ENCODE data around the gene CLCN7. TPM values are rescaled to one million over a fixed set of nuclear protein-coding genes. Genes with fewer than 3 reads are reported as not detected.

The CLCN7 gene
- total and polyA plus RNA-seq, 8 donors = 8.7 to 489 (median 55.1) TPM

DNA sequence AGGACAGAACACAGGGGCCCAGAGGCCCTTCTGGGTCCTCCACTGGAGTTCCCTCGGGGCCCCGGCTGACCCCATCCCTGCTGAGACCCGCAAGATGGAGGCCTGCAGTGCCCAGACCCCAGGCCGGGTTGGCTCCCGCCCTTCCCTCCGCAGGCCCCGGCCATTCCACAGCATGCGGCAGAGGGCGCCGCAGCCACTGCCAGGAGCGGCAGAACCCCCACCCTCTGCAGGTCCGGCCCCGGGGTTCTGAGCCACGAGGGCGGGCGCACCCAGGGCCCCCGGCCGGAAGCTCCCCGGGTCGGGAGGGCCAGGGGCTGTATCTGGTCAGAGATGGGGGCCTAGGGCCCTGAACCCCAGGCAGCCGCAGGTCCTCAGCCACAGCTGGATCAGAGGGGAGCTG lies 46.3 kb downstream of the CLCN7 start:
- no peak for TF ChIP-seq POLR2AphosphoS5 (IDR thresholded peaks at IDR 0.05)
- TF ChIP-seq, protein P1, sequence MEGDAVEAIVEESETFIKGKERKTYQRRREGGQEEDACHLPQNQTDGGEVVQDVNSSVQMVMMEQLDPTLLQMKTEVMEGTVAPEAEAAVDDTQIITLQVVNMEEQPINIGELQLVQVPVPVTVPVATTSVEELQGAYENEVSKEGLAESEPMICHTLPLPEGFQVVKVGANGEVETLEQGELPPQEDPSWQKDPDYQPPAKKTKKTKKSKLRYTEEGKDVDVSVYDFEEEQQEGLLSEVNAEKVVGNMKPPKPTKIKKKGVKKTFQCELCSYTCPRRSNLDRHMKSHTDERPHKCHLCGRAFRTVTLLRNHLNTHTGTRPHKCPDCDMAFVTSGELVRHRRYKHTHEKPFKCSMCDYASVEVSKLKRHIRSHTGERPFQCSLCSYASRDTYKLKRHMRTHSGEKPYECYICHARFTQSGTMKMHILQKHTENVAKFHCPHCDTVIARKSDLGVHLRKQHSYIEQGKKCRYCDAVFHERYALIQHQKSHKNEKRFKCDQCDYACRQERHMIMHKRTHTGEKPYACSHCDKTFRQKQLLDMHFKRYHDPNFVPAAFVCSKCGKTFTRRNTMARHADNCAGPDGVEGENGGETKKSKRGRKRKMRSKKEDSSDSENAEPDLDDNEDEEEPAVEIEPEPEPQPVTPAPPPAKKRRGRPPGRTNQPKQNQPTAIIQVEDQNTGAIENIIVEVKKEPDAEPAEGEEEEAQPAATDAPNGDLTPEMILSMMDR (IDR thresholded peaks at IDR 0.05) = peak in 1 of 7 experiments; percentile 9
- no peak for TF ChIP-seq EP300 (IDR thresholded peaks at IDR 0.05)
- TF ChIP-seq POLR2A (IDR thresholded peaks at IDR 0.05) = no peak
- no peak overlapping the region for H3K27ac ChIP-seq
- H3K27me3 ChIP-seq = peaks cover 0 to 20% (median 0%) of the 10 kb centered on the region in 3 donors

DNA sequence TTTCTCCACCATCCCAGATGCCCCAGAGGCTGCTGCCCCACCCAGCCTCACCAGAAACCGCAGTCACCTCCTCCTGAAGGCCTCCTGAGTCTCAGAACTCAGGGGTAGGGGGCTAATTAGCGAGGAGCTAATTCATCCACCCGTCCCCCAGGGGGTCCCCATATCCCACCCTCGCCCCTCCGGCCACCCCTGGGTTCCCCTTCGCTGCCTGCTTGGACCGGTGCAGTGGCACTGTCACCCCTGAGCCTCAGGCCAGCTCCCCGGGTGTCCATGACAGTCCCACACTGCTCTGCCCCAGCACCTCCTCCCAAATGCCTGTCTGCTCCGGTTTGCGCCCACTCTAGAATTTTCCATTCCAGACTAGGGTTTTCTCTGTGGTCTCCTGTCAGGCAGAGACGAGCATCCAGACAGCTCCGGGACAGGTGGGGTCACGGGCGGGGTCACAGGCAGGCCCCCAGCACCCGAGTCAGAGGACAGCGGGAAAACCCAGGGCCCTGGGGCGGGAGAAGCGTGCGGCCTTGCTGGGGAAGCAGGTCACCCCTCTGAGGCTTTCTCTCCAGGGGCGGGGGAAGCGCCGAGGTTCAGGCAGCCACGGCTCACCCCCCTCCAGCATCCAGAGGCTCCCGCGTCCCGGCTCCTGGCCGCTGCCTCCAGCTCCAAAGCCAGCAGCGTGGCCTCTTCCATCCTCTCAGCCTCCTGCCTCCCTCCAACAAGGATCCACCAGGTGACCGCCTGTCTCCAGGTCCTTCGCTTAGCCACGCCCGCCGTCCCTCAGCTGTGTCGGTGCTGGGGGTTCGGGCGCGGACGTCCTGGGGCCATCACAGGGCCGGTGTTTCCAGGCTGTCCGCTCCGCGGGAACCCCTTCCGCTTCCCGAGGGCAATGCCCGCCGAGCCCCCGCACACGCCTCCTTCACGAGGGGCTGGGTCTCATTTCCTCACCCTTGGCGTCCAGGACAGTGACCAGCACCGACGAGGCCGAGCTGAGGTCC lies 47.1 kb downstream of the CLCN7 start:
- DNase-seq = peak in 1 of 2 donors; percentile 13
- H3K4me3 ChIP-seq = no peak overlapping the region
- TF ChIP-seq POLR2AphosphoS5 (IDR thresholded peaks at IDR 0.05) = no peak
- TF ChIP-seq, protein P1 (IDR thresholded peaks at IDR 0.05) = no peak
- no peak for TF ChIP-seq POLR2A (IDR thresholded peaks at IDR 0.05)
- TF ChIP-seq EP300 (IDR thresholded peaks at IDR 0.05) = no peak
- no peak overlapping the region for H3K27ac ChIP-seq
- peaks cover 14 to 39% (median 35%) of the 10 kb centered on the region in 4 donors for H3K4me1 ChIP-seq
- WGBS, 5 donors = 88 to 94% (median 89%) methylated on average over 17 to 53 of the region's 53 CpGs
- H3K36me3 ChIP-seq = no peaks in the 10 kb centered on the region
- H3K9me3 ChIP-seq = no peaks in the 10 kb centered on the region
- intact Hi-C loops (cut with DNase I; ENCODE audit: low total_unique reads) = no loop called here
- H3K27me3 ChIP-seq = peaks cover 0 to 13% (median 0%) of the 10 kb centered on the region in 3 donors

More for the DNA sequence above, 46.3 kb downstream of the CLCN7 start:
- Histone ChIP-seq H3K4me3 (no peak overlapping the region), H3K4me1 (peaks cover 14 to 39% (median 35%) of the 10 kb centered on the region in 4 donors), H3K36me3 (no peaks in the 10 kb centered on the region), H3K9me3 (no peaks in the 10 kb centered on the region)
- 20 to 73% (median 50%) methylated on average over 2 to 21 of the region's 21 CpGs for WGBS, 5 donors
- DNase-seq = peak in 1 of 2 donors; percentile 74
- intact Hi-C loops (cut with DNase I; ENCODE audit: low total_unique reads) = no loop called here

- H3K9me3 ChIP-seq = no peaks in the 10 kb centered on the region
- TF ChIP-seq POLR2AphosphoS5 (IDR thresholded peaks at IDR 0.05) = no peak
- TF ChIP-seq, protein P1 (IDR thresholded peaks at IDR 0.05) = no peak
- TF ChIP-seq POLR2A (IDR thresholded peaks at IDR 0.05) = no peak
- TF ChIP-seq EP300 (IDR thresholded peaks at IDR 0.05) = no peak
- peaks cover 0 to 4% (median 0%) of the 10 kb centered on the region in 3 donors for H3K27me3 ChIP-seq
- intact Hi-C loops (cut with DNase I; ENCODE audit: low total_unique reads) = no loop called here
- peaks cover 16 to 40% (median 37%) of the 10 kb centered on the region in 4 donors for H3K4me1 ChIP-seq
- H3K27ac ChIP-seq = no peak overlapping the region
- no peaks in the 10 kb centered on the region for H3K36me3 ChIP-seq
- no peak overlapping the region for H3K4me3 ChIP-seq
- peak in 1 of 2 donors; percentile 71 for DNase-seq
- 63 to 78% (median 69%) methylated on average over 15 to 42 of the region's 42 CpGs for WGBS, 5 donors
Measured at GRCh38 chr16:1426734-1427471, 47.9 kb downstream of the CLCN7 start.

Data from stomach (tissue), 9 donors.